HG03558 (cell line): ENCODE measurements around the gene CNTN4.
"Not testable (repeated sequence)": the region's sequence is repeated elsewhere in the genome, so short reads cannot be mapped to it uniquely, and the experiment has no call there.

Experiments used
- ATAC-seq: cut with Tn5 transposase; IDR thresholded peaks from one replicate; pipeline ENCODE4 v1.9.1; 2021; ENCODE audit warnings: moderate number of reproducible peaks; ENCODE audit not compliant: unreplicated experiment; ENCODE audit errors: extremely low read depth

Gene CNTN4

GRCh38 chr3:2992534-2992933 is 893.9 kb downstream of the CNTN4 start:
- ATAC-seq = no peak

GRCh38 chr3:2993130-2993529 is 894.5 kb downstream of the CNTN4 start:
- ATAC-seq = not testable (repeated sequence)

GRCh38 chr3:2993736-2994135 is 895.1 kb downstream of the CNTN4 start:
- no peak for ATAC-seq

GRCh38 chr3:2995195-2995594 is 896.5 kb downstream of the CNTN4 start:
- no peak for ATAC-seq

GRCh38 chr3:3005146-3005744 is 906.6 kb downstream of the CNTN4 start:
- ATAC-seq = no peak

- ATAC-seq = no peak
Observed at GRCh38 chr3:3013317-3014052, 914.8 kb downstream of the CNTN4 start.

GRCh38 chr3:3015185-3016089 is 916.8 kb downstream of the CNTN4 start:
- no peak for ATAC-seq

- ATAC-seq = no peak
Observed at GRCh38 chr3:3016226-3016625, 917.6 kb downstream of the CNTN4 start.

GRCh38 chr3:3020209-3020608 is 921.5 kb downstream of the CNTN4 start:
- ATAC-seq = no peak

GRCh38 chr3:3023111-3023745 is 924.6 kb downstream of the CNTN4 start:
- no peak for ATAC-seq

- peak; percentile 94 for ATAC-seq
Observed at GRCh38 chr3:3027976-3028567, 929.4 kb downstream of the CNTN4 start.

- no peak for ATAC-seq
Observed at GRCh38 chr3:3031326-3031725, 932.7 kb downstream of the CNTN4 start.

GRCh38 chr3:3037156-3037555 is 938.5 kb downstream of the CNTN4 start:
- no peak for ATAC-seq

- ATAC-seq = no peak
Observed at GRCh38 chr3:3038201-3038991, 939.7 kb downstream of the CNTN4 start.

- no peak for ATAC-seq
Observed at GRCh38 chr3:3053974-3054373, 955.3 kb downstream of the CNTN4 start.

GRCh38 chr3:3059645-3060044 is 961.0 kb downstream of the CNTN4 start:
- ATAC-seq = no peak

- no peak for ATAC-seq
Observed at GRCh38 chr3:3064297-3064696, 965.6 kb downstream of the CNTN4 start.

- ATAC-seq = no peak
Observed at GRCh38 chr3:3065876-3066275, 967.2 kb downstream of the CNTN4 start.

GRCh38 chr3:3066378-3066777 is 967.7 kb downstream of the CNTN4 start:
- no peak for ATAC-seq
